DMS 273 (cell line): Measurements from ENCODE around the gene CACNA2D1.
"Not testable (repeated sequence)": the region's sequence is repeated elsewhere in the genome, so short reads cannot be mapped to it uniquely, and the experiment has no call there.

Source experiments
- DNase-seq: peaks from one replicate; lab custom pipeline; 2025; ENCODE audit not compliant: unreplicated experiment; lab: John Stamatoyannopoulos, UW

CACNA2D1 gene

GRCh38 chr7:82393840-82394220 lies 49.7 kb downstream of the CACNA2D1 start:
- DNase-seq = no peak

- no peak for DNase-seq
These were observed 50.3 kb downstream of the CACNA2D1 start for GRCh38 chr7:82393076-82393839.

DNA sequence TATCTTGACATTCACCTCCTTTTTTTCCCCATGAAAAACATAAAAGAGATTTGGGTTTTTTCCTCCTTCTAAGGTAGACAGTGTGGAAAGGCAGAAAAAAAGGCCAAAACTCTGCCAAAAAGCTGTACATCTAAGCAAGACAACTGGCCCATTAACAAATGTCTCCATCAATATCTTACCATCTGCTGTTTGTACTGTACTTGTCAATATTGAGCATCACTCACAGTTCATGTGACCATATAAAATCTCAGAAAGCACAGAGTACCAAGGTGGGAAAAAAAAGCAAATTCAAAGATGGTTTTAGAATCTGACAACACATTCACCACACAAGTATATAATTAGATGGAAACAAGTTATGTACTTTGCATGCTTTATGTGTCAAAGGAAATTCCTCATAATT lies 52.6 kb downstream of the CACNA2D1 start:
- peak; percentile 25 for DNase-seq

GRCh38 chr7:82389876-82390275 lies 53.7 kb downstream of the CACNA2D1 start:
- DNase-seq = no peak

DNA sequence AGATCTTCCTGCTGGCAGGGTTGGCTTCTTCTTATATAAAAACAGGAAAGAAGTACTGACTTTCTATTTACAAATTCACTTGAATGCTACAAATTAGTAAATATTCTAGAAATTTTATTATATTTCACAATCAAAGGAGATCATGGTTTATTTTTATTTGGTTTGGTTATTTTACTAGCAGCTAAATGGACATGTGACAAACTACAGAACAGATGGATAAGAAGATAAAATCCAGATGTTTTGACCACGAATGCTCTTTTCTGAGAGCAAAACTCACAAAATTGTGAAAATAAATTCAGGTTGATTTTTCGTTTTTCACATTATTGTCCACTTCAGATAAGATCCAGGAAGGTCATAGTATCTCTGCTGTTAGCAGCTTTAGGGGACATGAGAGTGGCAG lies 55.4 kb downstream of the CACNA2D1 start:
- no peak for DNase-seq

GRCh38 chr7:82386571-82386970 lies 57.0 kb downstream of the CACNA2D1 start:
- not testable (repeated sequence) for DNase-seq

GRCh38 chr7:82384779-82385178 lies 58.8 kb downstream of the CACNA2D1 start:
- peak; percentile 41 for DNase-seq

DNA sequence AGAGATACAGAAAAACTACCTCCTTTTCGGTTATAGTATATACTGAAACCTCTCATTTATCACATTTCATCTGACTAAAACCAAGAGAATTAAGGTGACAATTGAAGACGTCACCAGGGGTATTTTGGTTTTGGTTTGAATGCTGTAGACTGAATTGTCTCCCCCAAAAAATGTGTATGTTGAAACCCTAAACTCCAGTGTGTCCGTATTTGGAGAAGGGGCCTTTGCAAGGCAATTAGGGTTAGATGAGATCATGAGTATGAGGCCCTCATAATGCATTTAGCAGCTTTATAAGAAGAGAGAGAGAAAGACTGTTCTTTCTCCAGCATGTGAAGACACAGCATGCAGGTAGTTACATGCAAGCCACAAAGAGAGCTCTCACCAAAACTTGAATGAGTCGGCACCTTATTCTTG lies 59.5 kb downstream of the CACNA2D1 start:
- peak; percentile 20 for DNase-seq

- no peak for DNase-seq
These were observed 61.3 kb downstream of the CACNA2D1 start for GRCh38 chr7:82382276-82382675.

DNA sequence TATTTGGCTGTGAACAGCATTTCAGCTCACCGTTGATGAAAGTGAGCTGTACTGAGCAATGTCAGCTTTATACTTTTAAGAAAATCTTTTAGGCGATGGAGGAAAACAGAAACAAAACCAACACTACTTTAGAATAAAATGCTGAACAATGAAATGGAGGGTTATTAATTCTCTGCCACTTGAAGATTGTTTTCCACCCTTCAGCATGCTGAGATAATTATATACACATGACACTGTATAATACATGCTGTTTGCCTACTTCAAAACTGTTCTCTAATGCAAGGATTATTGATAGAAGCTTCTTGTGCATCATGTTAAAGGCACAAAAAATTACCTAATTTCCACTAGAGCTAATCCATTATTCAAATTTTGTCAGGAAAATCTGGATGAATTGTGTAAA lies 66.8 kb downstream of the CACNA2D1 start:
- DNase-seq = peak; percentile 29

- peak; percentile 19 for DNase-seq
These were observed 67.9 kb downstream of the CACNA2D1 start for GRCh38 chr7:82375713-82376112.

DNA sequence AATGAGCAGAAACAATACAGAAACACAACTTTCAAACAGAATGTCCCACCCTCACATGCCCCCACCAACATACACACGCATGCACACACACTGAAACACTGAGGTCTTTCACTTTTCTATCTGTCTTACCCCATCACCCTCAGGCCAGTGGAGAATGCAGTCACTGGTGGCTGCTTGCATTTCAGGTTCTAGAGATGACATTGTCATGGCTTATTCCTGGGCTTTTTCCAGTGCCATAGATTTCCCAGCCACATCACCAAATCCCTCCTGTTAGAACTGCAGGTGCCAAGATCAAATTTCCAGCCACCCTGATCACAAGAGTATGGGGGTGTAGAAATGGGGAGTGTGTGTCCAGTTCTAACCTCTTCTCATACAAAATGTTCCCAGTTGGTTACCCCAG lies 68.4 kb downstream of the CACNA2D1 start:
- peak; percentile 19 for DNase-seq

GRCh38 chr7:82373926-82374635 lies 69.5 kb downstream of the CACNA2D1 start:
- no peak for DNase-seq

GRCh38 chr7:82364671-82365070 lies 78.9 kb downstream of the CACNA2D1 start:
- DNase-seq = no peak

GRCh38 chr7:82364048-82364447 lies 79.5 kb downstream of the CACNA2D1 start:
- DNase-seq = no peak

DNA sequence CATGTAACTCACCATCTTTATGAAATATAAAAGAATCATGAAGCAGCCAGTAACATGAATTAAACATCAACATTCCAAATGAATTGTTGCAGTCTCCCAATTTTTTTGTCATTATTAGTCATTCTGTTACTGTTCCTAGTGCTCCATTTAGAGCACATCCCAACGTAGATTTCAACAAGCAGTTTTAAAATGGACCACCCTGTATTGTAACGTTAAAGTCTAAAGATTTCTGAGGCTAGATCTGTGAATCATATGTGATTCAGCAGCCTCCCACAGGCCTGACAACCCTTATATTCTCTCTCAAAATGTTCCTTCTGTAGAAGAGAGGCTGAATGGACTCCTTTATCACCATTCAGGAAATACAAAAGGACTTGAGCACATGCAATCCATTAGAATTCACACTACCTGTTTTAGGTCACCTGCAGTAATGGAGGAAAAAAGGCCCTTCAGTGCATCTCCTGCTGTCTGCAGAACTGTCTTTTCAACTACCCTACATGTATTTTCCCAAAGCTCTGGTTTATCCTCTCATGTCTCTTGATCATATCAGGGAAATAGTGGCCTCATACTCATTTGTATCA lies 81.4 kb downstream of the CACNA2D1 start:
- no peak for DNase-seq

DNA sequence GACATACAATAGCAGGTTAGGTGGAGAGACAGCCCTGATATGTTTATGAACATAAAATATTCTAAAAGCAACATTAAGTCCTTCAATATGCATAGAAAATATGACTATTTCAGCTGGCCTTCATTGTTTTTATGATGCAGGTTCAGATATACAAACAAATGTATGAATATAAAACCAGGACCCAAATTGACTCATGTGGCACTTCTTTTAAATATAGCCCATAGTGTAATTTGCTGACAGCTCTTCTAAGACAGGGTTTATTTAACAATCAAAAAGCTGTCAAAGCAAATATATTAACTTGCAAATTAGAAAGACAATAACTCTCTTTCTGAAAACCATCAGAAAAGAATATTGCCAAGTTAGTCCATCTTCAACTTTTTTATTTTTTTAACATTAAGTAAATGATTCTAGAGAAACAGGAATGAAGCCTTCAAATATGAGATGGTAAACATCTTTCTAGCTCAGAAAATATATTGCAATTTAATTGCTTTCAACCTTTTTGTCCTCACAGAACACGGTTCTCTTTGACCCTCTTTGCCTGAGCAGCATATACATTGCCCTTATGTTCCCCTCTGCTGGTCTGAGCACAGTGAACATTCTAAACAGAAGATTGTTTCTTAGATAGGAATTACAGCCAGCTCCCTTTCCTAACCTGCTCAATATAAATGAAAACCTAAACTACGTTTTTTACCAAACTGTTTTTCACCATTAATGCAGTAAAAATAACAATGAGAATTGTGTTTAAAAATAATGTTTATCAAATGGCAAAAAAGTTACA lies 82.8 kb downstream of the CACNA2D1 start:
- DNase-seq = peak; percentile 37

DNA sequence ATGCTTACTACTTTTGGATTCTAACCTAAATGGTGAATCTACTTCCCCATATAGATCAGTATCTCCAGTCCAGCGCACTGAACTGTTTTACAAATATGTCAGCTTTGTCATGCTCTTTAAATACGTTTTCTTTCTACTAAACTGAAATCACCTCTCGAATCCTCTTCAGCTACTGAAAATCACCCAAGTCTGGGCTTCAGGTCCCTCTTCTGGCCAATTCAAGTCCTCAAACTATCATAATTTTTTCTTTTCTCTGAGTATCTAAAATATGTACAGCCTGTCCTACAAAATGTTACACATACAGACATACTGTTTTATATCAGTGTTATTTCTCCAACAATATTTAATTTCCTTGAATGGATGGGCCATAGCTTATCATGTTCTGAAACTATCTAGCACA lies 84.2 kb downstream of the CACNA2D1 start:
- DNase-seq = peak; percentile 18

- peak; percentile 36 for DNase-seq
These were observed 84.7 kb downstream of the CACNA2D1 start for GRCh38 chr7:82358923-82359322.

DNA sequence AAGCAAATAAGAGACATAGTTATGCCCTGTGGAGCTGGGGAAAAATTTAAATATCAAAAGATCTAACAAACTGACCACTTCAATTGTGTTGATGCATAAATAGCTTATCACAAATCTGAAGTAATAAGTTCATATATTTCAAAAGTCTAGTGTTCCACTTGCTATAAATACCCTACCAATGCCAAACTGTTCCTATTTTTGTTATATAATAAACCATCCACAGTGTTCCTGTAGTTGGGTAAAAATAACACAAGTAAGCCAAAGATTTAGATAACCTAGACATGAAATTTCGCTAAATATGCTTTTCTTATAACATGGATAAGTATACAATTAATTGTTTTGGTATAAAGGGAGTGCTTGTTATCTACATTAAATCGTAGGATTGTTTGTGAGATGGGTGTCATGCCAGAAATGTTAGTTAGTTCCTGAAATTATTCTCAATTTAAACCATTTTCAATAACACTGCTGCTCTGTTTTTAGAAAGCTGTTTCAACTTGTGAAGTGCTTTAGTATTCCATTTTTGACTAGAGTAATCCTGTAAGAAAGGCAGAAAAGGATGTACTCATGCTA lies 85.5 kb downstream of the CACNA2D1 start:
- no peak for DNase-seq

DNA sequence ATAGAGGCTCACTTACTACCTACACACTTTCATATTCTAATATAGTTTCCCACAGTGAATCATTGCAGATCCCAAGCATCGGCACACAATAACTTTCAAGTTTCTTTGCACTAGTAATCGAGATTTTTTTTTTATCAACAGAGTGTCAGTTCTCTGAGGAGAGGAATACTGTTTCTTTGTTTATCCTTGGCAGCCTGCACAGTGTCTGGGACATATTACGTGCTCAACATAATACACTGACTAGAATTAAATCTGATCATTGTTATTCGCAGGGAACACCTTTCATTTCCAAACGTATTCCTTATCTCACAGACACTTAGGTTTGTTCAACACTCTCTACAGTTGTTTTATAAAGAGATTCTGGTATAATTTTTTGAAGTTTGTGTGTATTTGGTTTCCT lies 95.3 kb downstream of the CACNA2D1 start:
- peak; percentile 43 for DNase-seq
